OCI-LY7 (cell line): ENCODE data around the gene KLHL3. TPM values are rescaled to one million over a fixed set of nuclear protein-coding genes. Genes with fewer than 3 reads are reported as not detected.

Source experiments
- BruUV-seq: library from RNA; stranded (reverse); fragments of 400-500 nt; replicated peaks from 2 replicates; lab custom pipeline; 2021; lab: Mats Ljungman, UMichigan
- CTCF ChIA-PET: fragments of 300-600 bp; sonication (Branson Sonifier 250); formaldehyde crosslinking; loops from one replicate; lab custom pipeline; 2022; ENCODE audit warnings: antibody characterized with exemption; ENCODE audit not compliant: unreplicated experiment; lab: Charles Lee
- POLR2A ChIA-PET: fragments of 300-600 bp; sonication (Branson Sonifier 250); formaldehyde crosslinking; loops from one replicate; lab custom pipeline; 2022; ENCODE audit warnings: antibody characterized with exemption; lab: Charles Lee
- DNase-seq: peaks from one replicate; pipeline ENCODE4 v3.0.0-alpha.2; 2015; ENCODE audit warnings: low spot score
- H2AFZ ChIP-seq: fragments of 200-600 bp; sonication (generic), shearing (Covaris generic); 2 replicates; pipeline ENCODE4 v1.6.1; 2014; ENCODE audit warnings: mild to moderate bottlenecking, antibody characterized with exemption, low read length, moderate library complexity
- H3K27ac ChIP-seq: fragments of 200-600 bp; sonication (generic); 2 replicates; pipeline ENCODE4 v1.5.1; 2014; ENCODE audit warnings: mixed run types, low read depth, mild to moderate bottlenecking, moderate library complexity, low read length, inconsistent platforms; ENCODE audit not compliant: poor library complexity, severe bottlenecking
- H3K36me3 ChIP-seq: fragments of 200-600 bp; sonication (generic); 2 replicates; pipeline ENCODE4 v1.6.1; 2014; ENCODE audit warnings: mild to moderate bottlenecking, antibody characterized with exemption, low read length, moderate library complexity, mixed read lengths; ENCODE audit not compliant: insufficient read depth
- H3K4me1 ChIP-seq: fragments of 200-600 bp; sonication (generic); 2 replicates; pipeline ENCODE4 v1.5.1; 2014; ENCODE audit warnings: mild to moderate bottlenecking, low read length; ENCODE audit not compliant: insufficient read depth, poor library complexity, severe bottlenecking
- H3K4me2 ChIP-seq: fragments of 200-600 bp; sonication (generic); 2 replicates; pipeline ENCODE4 v1.6.1; 2014; ENCODE audit warnings: mild to moderate bottlenecking, low read length
- H3K4me3 ChIP-seq: fragments of 200-600 bp; sonication (generic); 2 replicates; pipeline ENCODE4 v1.5.1; 2014; ENCODE audit warnings: mild to moderate bottlenecking, low read depth, low read length; ENCODE audit not compliant: poor library complexity, severe bottlenecking
- H3K79me2 ChIP-seq: fragments of 200-600 bp; sonication (generic); 2 replicates; pipeline ENCODE4 v1.6.1; 2016; ENCODE audit warnings: low read depth, mild to moderate bottlenecking, low read length, moderate library complexity, mixed read lengths; ENCODE audit not compliant: insufficient read depth
- H3K9me2 ChIP-seq: fragments of 200-600 bp; sonication (generic); 2 replicates; pipeline ENCODE4 v1.6.1; 2016; ENCODE audit warnings: mild to moderate bottlenecking, low read length, mixed read lengths; ENCODE audit not compliant: insufficient read depth
- H3K9me3 ChIP-seq: fragments of 200-600 bp; sonication (generic); 2 replicates; pipeline ENCODE4 v1.6.1; 2014; ENCODE audit warnings: mild to moderate bottlenecking, mixed run types, low read length, mixed read lengths
- H4K20me1 ChIP-seq: fragments of 200-600 bp; sonication (generic); 2 replicates; pipeline ENCODE4 v1.6.1; 2014; ENCODE audit warnings: mild to moderate bottlenecking, antibody characterized with exemption, low read length, moderate library complexity, mixed read lengths; ENCODE audit not compliant: insufficient read depth
- EZH2phosphoT487 ChIP-seq: fragments of 200-600 bp; sonication (generic); IDR thresholded peaks from 2 replicates; pipeline ENCODE4 v1.6.1; 2018; ENCODE audit warnings: low read depth, borderline replicate concordance, mild to moderate bottlenecking, mixed run types, antibody characterized with exemption, low read length, moderate library complexity, mixed read lengths
- intact Hi-C: fragments of 100-400 bp; cut with micrococcal nuclease; formaldehyde crosslinking; loops from one replicate; pipeline ENCODE4 v1.10.0; 2022; ENCODE audit not compliant: unreplicated experiment
- total RNA-seq, 2 experiments: library from RNA; depleted of rRNA in 1 of 2; stranded (reverse); fragments of >200 nt in 1 of 2; shearing (Covaris generic) in 1 of 2; gene quantifications; 2 replicates each; pipeline ENCODE4 v1.2.3, GENCODE V29; 2014 to 2022
- TF ChIP-seq, protein P1 (sequence below): fragments of 200-600 bp; sonication (generic); conservative IDR thresholded peaks from 2 replicates; pipeline ENCODE4 v1.5.1; 2014; ENCODE audit warnings: mild to moderate bottlenecking, antibody characterized with exemption, low read length, moderate library complexity, mixed read lengths

KLHL3 gene
- total RNA-seq, 2 experiments from 2014 or later: 0.28 to 6.2 TPM

DNA sequence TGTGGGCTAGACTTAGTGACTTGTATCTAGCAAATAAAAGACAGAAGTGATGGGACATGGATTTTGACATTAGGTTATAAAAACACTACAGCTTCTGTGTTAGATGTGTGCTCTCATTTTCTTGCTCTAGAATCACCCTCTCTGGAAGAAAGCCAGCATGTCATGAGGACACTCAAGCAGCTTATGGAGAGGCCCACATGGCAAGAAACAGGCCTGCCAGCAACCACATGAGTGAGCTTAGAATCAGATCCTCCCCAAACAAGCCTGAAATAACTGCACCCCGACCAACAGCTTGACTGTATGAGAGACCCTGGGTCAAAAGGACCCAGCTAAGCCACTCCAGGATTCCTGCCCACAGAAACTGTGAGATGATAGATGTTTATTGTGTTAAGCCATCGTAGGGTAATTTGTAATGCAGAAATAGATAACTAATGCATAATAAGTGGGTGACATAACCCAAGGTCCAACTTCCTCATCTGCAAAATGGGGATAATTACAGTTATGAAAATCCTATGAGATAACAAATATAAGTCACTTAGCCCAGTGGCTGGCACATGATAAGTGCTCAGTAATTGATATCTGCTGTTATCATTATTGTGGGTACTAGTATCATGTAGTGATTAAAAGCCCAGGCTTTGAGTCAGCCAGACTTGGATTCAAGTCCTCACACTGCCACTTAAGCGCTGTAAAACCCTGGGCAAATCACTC, 86.5 kb downstream of the KLHL3 start:
- ChIA-PET POLR2A (no interaction called here), CTCF (no interaction called here)
- no peaks in the 10 kb centered on the region for H3K9me2 ChIP-seq
- H2AFZ ChIP-seq: no peak overlapping the region
- no peaks in the 10 kb centered on the region for H3K79me2 ChIP-seq
- intact Hi-C loops: no loop called here
- H3K4me2 ChIP-seq: no peak overlapping the region
- no peaks in the 10 kb centered on the region for H3K9me3 ChIP-seq
- no peak overlapping the region for H3K27ac ChIP-seq
- DNase-seq: no peak
- no peak overlapping the region for H3K4me3 ChIP-seq
- H4K20me1 ChIP-seq: no peaks in the 10 kb centered on the region
- TF ChIP-seq, protein P1, sequence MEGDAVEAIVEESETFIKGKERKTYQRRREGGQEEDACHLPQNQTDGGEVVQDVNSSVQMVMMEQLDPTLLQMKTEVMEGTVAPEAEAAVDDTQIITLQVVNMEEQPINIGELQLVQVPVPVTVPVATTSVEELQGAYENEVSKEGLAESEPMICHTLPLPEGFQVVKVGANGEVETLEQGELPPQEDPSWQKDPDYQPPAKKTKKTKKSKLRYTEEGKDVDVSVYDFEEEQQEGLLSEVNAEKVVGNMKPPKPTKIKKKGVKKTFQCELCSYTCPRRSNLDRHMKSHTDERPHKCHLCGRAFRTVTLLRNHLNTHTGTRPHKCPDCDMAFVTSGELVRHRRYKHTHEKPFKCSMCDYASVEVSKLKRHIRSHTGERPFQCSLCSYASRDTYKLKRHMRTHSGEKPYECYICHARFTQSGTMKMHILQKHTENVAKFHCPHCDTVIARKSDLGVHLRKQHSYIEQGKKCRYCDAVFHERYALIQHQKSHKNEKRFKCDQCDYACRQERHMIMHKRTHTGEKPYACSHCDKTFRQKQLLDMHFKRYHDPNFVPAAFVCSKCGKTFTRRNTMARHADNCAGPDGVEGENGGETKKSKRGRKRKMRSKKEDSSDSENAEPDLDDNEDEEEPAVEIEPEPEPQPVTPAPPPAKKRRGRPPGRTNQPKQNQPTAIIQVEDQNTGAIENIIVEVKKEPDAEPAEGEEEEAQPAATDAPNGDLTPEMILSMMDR: no peak
- no peak for TF ChIP-seq EZH2phosphoT487
- H3K4me1 ChIP-seq: no peaks in the 10 kb centered on the region
- no TSS peak for BruUV-seq
- H3K36me3 ChIP-seq: no peaks in the 10 kb centered on the region

DNA sequence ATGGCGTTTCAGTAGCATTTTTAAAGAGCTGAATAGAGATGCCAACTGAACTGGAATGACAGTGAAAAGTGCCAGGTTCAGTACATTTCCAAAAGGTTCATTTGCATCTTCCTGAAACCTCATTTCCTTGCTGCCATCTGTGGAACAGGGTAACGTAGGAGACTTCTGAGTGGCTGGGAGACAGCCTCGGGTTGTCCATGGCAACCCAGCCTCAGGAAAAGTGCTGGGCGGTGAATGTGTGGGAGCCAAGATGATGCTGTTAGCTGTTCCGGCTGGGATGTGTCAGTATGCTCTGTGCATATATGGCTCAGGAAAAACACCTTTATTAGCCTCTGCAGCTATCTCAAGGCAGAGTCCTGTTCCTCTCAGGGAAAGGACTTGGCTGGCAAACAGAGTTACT, 87.5 kb downstream of the KLHL3 start:
- TF ChIP-seq, protein P1: no peak
- H2AFZ ChIP-seq: no peak overlapping the region
- no peaks in the 10 kb centered on the region for H3K9me3 ChIP-seq
- DNase-seq: no peak
- no peaks in the 10 kb centered on the region for H3K4me1 ChIP-seq
- no peak overlapping the region for H3K4me2 ChIP-seq
- no peaks in the 10 kb centered on the region for H3K9me2 ChIP-seq
- H3K79me2 ChIP-seq: no peaks in the 10 kb centered on the region
- no TSS peak for BruUV-seq
- no peaks in the 10 kb centered on the region for H3K36me3 ChIP-seq
- H4K20me1 ChIP-seq: no peaks in the 10 kb centered on the region
- POLR2A ChIA-PET: no interaction called here
- intact Hi-C loops: no loop called here
- H3K27ac ChIP-seq: no peak overlapping the region
- CTCF ChIA-PET: no interaction called here
- H3K4me3 ChIP-seq: no peak overlapping the region

DNA sequence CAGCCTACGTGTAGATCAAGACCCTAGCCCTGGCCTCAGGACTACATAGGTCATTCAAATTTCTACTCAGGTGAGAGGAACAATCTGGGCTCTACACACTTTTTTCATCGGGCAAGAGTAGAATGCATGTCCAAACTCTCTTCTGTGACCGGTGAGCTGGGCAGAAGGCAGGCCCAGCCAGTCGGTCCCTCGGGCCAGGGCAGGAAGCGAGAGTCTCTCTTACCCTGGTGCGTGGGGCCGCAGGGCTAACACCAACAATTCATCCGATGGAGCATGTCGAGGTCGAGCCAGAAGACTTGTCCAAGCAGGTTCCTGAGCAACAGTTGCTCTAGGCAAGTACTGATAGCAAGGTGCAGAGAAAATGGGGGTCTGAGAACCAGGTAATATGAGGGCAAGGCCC, 88.5 kb downstream of the KLHL3 start:
- CTCF ChIA-PET: no interaction called here

More for the DNA sequence above, 88.5 kb downstream of the KLHL3 start:
- Histone ChIP-seq H4K20me1 (no peaks in the 10 kb centered on the region), H2AFZ (no peak overlapping the region), H3K79me2 (no peaks in the 10 kb centered on the region), H3K27ac (no peak overlapping the region), H3K9me2 (no peaks in the 10 kb centered on the region), H3K4me3 (no peak overlapping the region), H3K36me3 (no peaks in the 10 kb centered on the region), H3K4me1 (no peaks in the 10 kb centered on the region), H3K4me2 (no peak overlapping the region), H3K9me3 (no peaks in the 10 kb centered on the region)
- no peak for DNase-seq
- POLR2A ChIA-PET: no interaction called here
- no TSS peak for BruUV-seq
- TF ChIP-seq, protein P1: no peak
- TF ChIP-seq EZH2phosphoT487: no peak
- intact Hi-C loops: no loop called here
